HG02798 (cell line): ENCODE results near the gene PDE8B.

ENCODE experiments used
- ATAC-seq: cut with Tn5 transposase; IDR thresholded peaks from one replicate; pipeline ENCODE4 v1.9.1; 2021; ENCODE audit warnings: mild to moderate bottlenecking; ENCODE audit not compliant: unreplicated experiment, poor library complexity

The PDE8B gene

GRCh38 chr5:77189421-77189820 lies 21.1 kb upstream of the PDE8B start:
- no peak for ATAC-seq

GRCh38 chr5:77192441-77193050 lies 17.9 kb upstream of the PDE8B start:
- no peak for ATAC-seq

- no peak for ATAC-seq
Observed at GRCh38 chr5:77194762-77195161, 15.7 kb upstream of the PDE8B start.

- ATAC-seq = no peak
Observed at GRCh38 chr5:77197840-77198554, 12.5 kb upstream of the PDE8B start.

DNA sequence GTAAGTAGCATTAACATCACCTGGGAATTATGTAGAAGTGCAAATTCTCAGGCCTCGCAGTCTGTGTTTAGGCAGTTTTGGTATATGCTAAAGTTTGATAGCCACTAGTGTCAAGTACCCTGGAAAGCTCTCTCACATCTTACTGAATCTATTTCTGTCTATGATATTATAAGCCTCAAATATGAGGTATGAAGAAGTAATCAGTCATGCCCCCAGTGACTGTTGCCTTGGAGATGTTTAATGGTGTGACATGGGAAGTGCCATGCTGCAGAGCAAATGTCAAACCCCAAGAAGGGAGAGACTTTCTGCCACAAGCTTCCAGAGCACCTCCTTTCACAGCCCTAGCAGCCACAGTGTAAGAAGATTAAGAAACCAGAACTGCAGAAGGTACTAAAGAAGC lies 9.8 kb upstream of the PDE8B start:
- no peak for ATAC-seq

DNA sequence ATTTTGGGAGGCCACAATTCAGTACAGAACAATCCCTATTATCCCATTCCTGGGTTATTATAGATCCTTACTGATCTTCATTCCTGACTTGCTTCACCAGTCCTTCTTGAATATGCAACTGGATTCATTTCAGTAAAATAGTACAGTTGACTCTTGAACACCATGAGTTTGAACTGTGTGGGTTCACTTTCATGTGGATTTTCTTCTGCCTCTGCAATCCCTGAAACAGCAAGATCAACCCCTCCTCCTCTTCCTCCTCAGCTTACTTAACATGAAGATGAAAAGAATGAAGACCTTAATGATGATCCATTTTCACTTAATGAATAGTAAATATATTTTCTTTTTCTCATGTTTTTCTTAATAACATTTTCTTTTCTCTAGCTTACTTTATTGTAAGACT lies 8.3 kb upstream of the PDE8B start:
- ATAC-seq = no peak

- ATAC-seq = no peak
Observed at GRCh38 chr5:77204967-77205366, 5.5 kb upstream of the PDE8B start.

GRCh38 chr5:77208507-77209163 lies 1.8 kb upstream of the PDE8B start:
- ATAC-seq = no peak

GRCh38 chr5:77209495-77210090 lies 887 bp upstream of the PDE8B start:
- no peak for ATAC-seq

DNA sequence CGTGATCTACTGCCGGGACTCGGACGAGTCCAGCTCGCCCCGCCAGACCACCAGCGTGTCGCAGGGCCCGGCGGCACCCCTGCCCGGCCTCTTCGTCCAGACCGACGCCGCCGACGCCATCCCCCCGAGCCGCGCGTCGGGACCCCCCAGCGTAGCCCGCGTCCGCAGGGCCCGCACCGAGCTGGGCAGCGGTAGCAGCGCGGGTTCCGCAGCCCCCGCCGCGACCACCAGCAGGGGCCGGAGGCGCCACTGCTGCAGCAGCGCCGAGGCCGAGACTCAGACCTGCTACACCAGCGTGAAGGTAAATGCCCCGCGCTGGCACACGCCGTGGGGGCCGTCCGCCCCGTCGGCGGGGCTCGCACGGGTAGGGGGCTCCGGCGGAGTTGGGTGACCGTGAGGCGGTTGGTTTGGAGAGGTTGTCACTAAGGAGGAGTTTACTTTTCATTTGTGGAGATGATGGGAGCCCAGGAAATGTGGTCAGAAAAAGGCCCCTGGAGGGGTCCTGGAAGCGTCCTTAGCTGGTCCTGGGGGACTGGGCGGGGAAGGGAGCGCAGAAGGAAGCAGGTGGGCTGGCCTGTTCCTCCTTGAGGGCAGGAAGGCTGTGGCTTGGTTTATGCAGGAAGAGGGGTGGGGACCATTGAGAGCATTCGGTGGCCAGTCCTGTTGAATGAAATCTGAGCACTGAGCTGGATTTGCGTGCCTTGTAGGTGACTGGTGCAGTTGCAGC lies 647 bp downstream of the PDE8B start:
- ATAC-seq = no peak

GRCh38 chr5:77211691-77212047 lies 1.2 kb downstream of the PDE8B start:
- ATAC-seq = no peak

DNA sequence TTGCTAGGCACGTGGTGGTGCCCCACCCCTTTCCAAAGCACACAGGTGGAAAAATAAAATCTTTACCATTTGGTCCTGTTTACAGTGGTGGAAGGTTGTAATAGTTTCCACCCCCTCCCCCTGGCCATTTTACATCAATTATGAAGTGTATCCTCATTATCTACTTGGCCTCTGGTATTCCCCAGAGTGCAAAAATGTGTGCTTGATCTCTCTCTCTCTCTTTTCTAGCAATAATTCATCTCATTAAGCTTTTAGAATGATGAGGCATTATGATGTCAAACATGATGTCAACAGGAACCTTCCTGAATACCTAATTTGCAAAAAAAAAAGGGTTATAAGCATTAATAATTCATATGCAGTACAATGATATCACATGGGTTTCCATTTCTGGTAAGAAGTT lies 3.1 kb downstream of the PDE8B start:
- ATAC-seq = no peak

DNA sequence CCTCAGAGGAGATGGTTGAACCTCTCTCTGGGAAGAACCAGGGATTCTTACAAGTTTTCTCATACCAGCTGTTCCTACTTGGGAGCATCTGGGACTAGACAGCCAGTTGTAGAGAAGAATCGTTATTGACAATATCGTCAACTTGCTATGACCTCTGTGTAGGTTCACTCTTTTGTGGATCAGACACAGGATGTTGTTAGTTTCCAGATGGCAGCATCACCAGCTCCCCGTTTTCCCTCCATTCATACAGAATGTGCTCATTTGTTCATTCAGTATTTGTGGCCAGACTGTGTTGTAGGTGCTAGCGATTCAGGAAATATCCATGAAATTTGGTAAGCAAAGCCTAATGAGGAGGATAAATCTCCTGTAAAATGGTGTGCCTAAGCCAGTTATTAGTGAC lies 3.7 kb downstream of the PDE8B start:
- ATAC-seq = no peak

DNA sequence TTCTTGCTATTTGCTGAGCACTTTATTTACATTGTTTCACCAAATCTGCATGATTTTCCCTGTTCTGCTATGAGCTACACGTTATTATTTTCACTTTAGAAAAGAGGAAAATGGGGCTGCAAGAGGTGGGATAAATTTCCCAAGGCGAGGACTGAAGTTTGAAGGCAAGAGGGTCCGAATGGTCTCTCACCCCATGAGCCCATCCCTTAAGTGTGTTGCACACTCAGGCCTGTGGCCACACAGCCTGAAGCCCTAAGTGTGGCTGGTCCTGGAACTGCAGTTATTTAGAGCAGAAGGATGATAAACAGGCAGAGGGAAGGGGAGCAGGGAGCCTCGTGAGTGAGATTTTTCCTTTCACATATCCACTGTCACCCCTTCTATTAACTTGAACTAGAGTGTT lies 7.8 kb downstream of the PDE8B start:
- ATAC-seq = no peak

- ATAC-seq = no peak
Observed at GRCh38 chr5:77221115-77221514, 10.6 kb downstream of the PDE8B start.

DNA sequence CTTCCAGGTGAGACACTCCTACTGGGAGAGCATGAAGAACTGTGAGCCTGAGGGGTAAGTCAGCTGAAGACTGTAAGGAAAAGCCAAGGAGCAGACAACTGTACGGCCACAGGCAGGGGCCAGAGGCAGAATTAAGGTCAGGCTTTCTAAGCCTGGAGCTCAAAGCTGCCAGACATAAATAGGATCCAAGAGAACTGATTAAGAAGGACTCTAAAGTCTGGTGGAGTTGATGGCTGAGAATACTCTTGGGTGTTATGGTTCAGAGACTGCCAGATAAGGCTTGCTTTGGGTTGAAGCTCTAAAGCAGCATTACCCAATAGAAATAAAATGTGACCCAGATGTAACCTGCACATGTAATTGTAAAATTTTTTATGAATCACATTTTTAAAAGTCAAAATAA lies 12.2 kb downstream of the PDE8B start:
- no peak for ATAC-seq

DNA sequence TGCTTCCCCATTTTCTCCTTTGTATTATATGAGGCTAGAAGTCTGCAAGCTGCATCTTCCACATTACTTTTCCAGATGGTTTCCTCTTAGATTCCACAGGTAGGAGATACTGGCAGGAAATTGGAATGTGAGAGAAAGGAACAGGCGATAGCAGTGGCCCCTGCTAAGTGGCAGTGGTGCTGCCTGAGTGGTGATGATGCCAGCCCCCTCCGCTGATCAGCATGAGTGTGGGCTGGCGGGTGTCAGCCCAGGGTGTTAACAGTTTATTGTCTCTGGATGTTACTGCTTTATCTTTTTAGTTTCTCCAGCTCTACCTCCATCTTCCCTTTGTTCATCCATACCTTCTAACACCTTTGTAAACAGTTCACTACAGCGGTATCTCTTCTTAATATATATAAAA lies 13.2 kb downstream of the PDE8B start:
- ATAC-seq = no peak

- ATAC-seq = no peak
Observed at GRCh38 chr5:77224672-77225355, 14.3 kb downstream of the PDE8B start.

DNA sequence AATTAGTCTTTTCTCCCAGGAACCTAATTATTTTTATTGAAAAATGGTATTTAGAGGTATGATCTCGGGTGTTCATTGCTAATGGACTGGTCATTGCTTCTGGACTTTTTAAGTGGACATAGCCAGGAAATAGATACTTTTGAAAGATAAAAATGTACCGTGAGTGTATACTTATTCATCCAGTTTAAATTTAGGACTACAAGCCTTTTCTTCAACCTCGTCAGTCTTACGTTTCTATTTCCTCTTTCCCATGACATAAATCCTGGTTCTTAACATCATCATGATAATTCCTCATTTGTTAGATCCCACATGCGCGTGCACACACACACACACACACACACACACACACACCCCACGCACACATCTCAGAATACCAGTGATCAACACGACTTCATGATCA lies 15.1 kb downstream of the PDE8B start:
- ATAC-seq = no peak

GRCh38 chr5:77229887-77230286 lies 19.4 kb downstream of the PDE8B start:
- ATAC-seq = no peak
